NCI-H1694 treated with DMSO at 0.1 percent for 48 hours (cell line): ENCODE data around the gene HGS.
A peak's percentile ranks its signal among the peaks of the same experiment; 100 is the strongest.

ENCODE experiments used
- DNase-seq: peaks from one replicate; lab custom pipeline; 2025; lab: John Stamatoyannopoulos, UW

HGS gene

GRCh38 chr17:81705518-81706231 lies 21.9 kb downstream of the HGS start:
- DNase-seq: no peak

GRCh38 chr17:81706232-81706611 lies 22.4 kb downstream of the HGS start:
- no peak for DNase-seq

GRCh38 chr17:81706757-81707624 lies 23.2 kb downstream of the HGS start:
- DNase-seq: no peak

- no peak for DNase-seq
Measured at GRCh38 chr17:81707725-81708646, 24.2 kb downstream of the HGS start.

- DNase-seq: no peak
Measured at GRCh38 chr17:81708739-81709185, 25.0 kb downstream of the HGS start.

- DNase-seq: no peak
Measured at GRCh38 chr17:81710514-81711308, 26.9 kb downstream of the HGS start.

GRCh38 chr17:81711814-81712467 lies 28.1 kb downstream of the HGS start, which contains the start of gene SLC25A10:
TSS of gene SLC25A10 (plus strand) at chr17:81712284. CDS start at chr17:81712427, 143 bp downstream.
- peak; percentile 47 for DNase-seq

GRCh38 chr17:81712468-81713003 lies 28.7 kb downstream of the HGS start:
- no peak for DNase-seq

GRCh38 chr17:81713004-81713555 lies 29.3 kb downstream of the HGS start:
- DNase-seq: no peak

- no peak for DNase-seq
Measured at GRCh38 chr17:81713556-81714411, 30.0 kb downstream of the HGS start.

- DNase-seq: no peak
Measured at GRCh38 chr17:81714412-81715106, 30.7 kb downstream of the HGS start.

- DNase-seq: no peak
Measured at GRCh38 chr17:81715107-81715871, 31.5 kb downstream of the HGS start.

- no peak for DNase-seq
Measured at GRCh38 chr17:81715872-81716673, 32.3 kb downstream of the HGS start.

- DNase-seq: no peak
Measured at GRCh38 chr17:81716674-81716996, 32.8 kb downstream of the HGS start.

GRCh38 chr17:81717049-81717765 lies 33.4 kb downstream of the HGS start:
- no peak for DNase-seq

GRCh38 chr17:81717766-81718089 lies 33.9 kb downstream of the HGS start:
- no peak for DNase-seq
